ENCODE measurements around the gene TNRC6B. TPM values are rescaled to one million over a fixed set of nuclear protein-coding genes. Genes with fewer than 3 reads are reported as not detected.

TNRC6B gene
- total and polyA plus RNA-seq, 2 donors from 2014 or later: 2.7 to 63.2 TPM

DNA sequence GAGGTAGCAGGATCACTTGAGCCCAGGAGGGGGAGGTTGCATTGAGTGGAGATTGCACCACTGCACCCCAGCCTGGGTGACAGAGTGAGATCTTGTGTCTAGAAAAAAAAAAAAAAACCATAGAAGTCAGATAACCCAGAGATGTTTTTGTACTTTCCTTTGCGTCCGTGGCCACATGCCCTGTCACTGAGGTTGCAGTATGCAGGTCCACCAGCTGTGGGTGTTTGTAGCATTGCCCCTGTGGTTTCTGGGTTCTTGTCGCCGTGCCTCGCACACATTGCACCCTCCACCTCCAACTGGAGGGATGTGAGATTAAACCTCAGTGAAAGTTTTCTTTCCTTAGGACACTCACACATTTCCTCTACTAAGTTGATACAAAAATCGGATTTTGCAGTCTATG lies 70.3 kb downstream of the TNRC6B start:
- Histone ChIP-seq H3K36me3 (ENCODE audit: control insufficient read depth in 2 of 3, insufficient read depth in 3 of 3, low read length in 3 of 3) (peaks cover 0 to 5% (median 0%) of the 10 kb centered on the region in 3 donors), H3K9me3 (ENCODE audit: control insufficient read depth in 2 of 3, insufficient read depth in 1 of 3, low read length in 3 of 3) (no peaks in the 10 kb centered on the region), H3K27me3 (ENCODE audit: control insufficient read depth, insufficient read depth, low read length) (no peaks in the 10 kb centered on the region), H3K9ac (ENCODE audit: low read length in 3 of 3) (no peak overlapping the region), H3K27ac (ENCODE audit: low read depth in 2 of 2, low read length in 2 of 2) (no peak overlapping the region), H3K4me1 (ENCODE audit: control insufficient read depth in 2 of 3, insufficient read depth in 2 of 3, low read depth in 1 of 3, low read length in 3 of 3) (peaks cover 0 to 12% (median 4%) of the 10 kb centered on the region in 3 donors), H3K4me3 (ENCODE audit: low read length in 3 of 3) (no peak overlapping the region)
- TF ChIP-seq, protein P1, sequence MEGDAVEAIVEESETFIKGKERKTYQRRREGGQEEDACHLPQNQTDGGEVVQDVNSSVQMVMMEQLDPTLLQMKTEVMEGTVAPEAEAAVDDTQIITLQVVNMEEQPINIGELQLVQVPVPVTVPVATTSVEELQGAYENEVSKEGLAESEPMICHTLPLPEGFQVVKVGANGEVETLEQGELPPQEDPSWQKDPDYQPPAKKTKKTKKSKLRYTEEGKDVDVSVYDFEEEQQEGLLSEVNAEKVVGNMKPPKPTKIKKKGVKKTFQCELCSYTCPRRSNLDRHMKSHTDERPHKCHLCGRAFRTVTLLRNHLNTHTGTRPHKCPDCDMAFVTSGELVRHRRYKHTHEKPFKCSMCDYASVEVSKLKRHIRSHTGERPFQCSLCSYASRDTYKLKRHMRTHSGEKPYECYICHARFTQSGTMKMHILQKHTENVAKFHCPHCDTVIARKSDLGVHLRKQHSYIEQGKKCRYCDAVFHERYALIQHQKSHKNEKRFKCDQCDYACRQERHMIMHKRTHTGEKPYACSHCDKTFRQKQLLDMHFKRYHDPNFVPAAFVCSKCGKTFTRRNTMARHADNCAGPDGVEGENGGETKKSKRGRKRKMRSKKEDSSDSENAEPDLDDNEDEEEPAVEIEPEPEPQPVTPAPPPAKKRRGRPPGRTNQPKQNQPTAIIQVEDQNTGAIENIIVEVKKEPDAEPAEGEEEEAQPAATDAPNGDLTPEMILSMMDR (IDR thresholded peaks at IDR 0.05; ENCODE audit: borderline replicate concordance, extremely low read depth, insufficient read depth): no peak
- no peak for DNase-seq
- FAIRE-seq: no peak
- intact Hi-C loops (cut with DNase I): no loop called here

DNA sequence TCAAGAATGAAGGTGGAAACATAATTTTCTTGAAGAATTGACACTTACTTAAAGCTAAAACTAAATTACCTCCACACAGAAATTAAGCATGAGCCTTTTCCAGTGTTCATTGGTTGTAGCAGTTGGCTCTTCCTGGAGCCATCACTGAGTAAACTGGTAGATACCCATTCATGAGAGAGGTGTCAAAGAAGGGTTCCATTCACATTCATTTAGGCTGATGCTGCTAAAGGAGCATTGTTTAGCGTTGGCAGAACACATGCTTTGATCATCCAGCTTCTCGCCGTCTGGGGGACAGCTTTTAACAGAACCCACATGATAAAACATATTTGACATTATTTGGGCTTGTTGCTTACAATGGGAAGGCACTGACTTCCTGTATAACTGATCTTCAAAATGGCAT lies 71.6 kb downstream of the TNRC6B start:
- no peak overlapping the region for H3K9ac ChIP-seq (ENCODE audit: low read length in 3 of 3)
- H3K27ac ChIP-seq (ENCODE audit: low read depth in 2 of 2, low read length in 2 of 2): no peak overlapping the region
- intact Hi-C loops (cut with DNase I): no loop called here
- peaks cover 0 to 12% (median 2%) of the 10 kb centered on the region in 3 donors for H3K4me1 ChIP-seq (ENCODE audit: control insufficient read depth in 2 of 3, insufficient read depth in 2 of 3, low read depth in 1 of 3, low read length in 3 of 3)
- FAIRE-seq (no peak), DNase-seq (no peak)
- H3K27me3 ChIP-seq (ENCODE audit: control insufficient read depth, insufficient read depth, low read length): no peaks in the 10 kb centered on the region
- H3K36me3 ChIP-seq (ENCODE audit: control insufficient read depth in 2 of 3, insufficient read depth in 3 of 3, low read length in 3 of 3): peaks cover 0 to 5% (median 2%) of the 10 kb centered on the region in 3 donors
- H3K4me3 ChIP-seq (ENCODE audit: low read length in 3 of 3): no peak overlapping the region
- H3K9me3 ChIP-seq (ENCODE audit: control insufficient read depth in 2 of 3, insufficient read depth in 1 of 3, low read length in 3 of 3): no peaks in the 10 kb centered on the region
- TF ChIP-seq, protein P1 (IDR thresholded peaks at IDR 0.05; ENCODE audit: borderline replicate concordance, extremely low read depth, insufficient read depth): no peak

- peaks cover 0 to 12% (median 2%) of the 10 kb centered on the region in 3 donors for H3K4me1 ChIP-seq (ENCODE audit: control insufficient read depth in 2 of 3, insufficient read depth in 2 of 3, low read depth in 1 of 3, low read length in 3 of 3)
- intact Hi-C loops (cut with DNase I): no loop called here
- peaks cover 0 to 5% (median 2%) of the 10 kb centered on the region in 3 donors for H3K36me3 ChIP-seq (ENCODE audit: control insufficient read depth in 2 of 3, insufficient read depth in 3 of 3, low read length in 3 of 3)
- H3K27ac ChIP-seq (ENCODE audit: low read depth in 2 of 2, low read length in 2 of 2): no peak overlapping the region
- no peak overlapping the region for H3K9ac ChIP-seq (ENCODE audit: low read length in 3 of 3)
- no peak overlapping the region for H3K4me3 ChIP-seq (ENCODE audit: low read length in 3 of 3)
- TF ChIP-seq, protein P1 (IDR thresholded peaks at IDR 0.05; ENCODE audit: borderline replicate concordance, extremely low read depth, insufficient read depth): no peak
- DNase-seq (no peak), FAIRE-seq (no peak)
- H3K27me3 ChIP-seq (ENCODE audit: control insufficient read depth, insufficient read depth, low read length): no peaks in the 10 kb centered on the region
- no peaks in the 10 kb centered on the region for H3K9me3 ChIP-seq (ENCODE audit: control insufficient read depth in 2 of 3, insufficient read depth in 1 of 3, low read length in 3 of 3)
Measured at GRCh38 chr22:40250608-40251007, 72.9 kb downstream of the TNRC6B start.

GRCh38 chr22:40251106-40251505 lies 73.4 kb downstream of the TNRC6B start:
- no peak for DNase-seq
- Histone ChIP-seq H3K4me3 (ENCODE audit: low read length in 3 of 3) (no peak overlapping the region), H3K36me3 (ENCODE audit: control insufficient read depth in 2 of 3, insufficient read depth in 3 of 3, low read length in 3 of 3) (peaks cover 0 to 5% (median 2%) of the 10 kb centered on the region in 3 donors), H3K27ac (ENCODE audit: low read depth in 2 of 2, low read length in 2 of 2) (no peak overlapping the region), H3K9ac (ENCODE audit: low read length in 3 of 3) (no peak overlapping the region), H3K4me1 (ENCODE audit: control insufficient read depth in 2 of 3, insufficient read depth in 2 of 3, low read depth in 1 of 3, low read length in 3 of 3) (peaks cover 0 to 12% (median 2%) of the 10 kb centered on the region in 3 donors), H3K9me3 (ENCODE audit: control insufficient read depth in 2 of 3, insufficient read depth in 1 of 3, low read length in 3 of 3) (no peaks in the 10 kb centered on the region), H3K27me3 (ENCODE audit: control insufficient read depth, insufficient read depth, low read length) (no peaks in the 10 kb centered on the region)
- no peak for FAIRE-seq
- intact Hi-C loops (cut with DNase I): no loop called here
- TF ChIP-seq, protein P1 (IDR thresholded peaks at IDR 0.05; ENCODE audit: borderline replicate concordance, extremely low read depth, insufficient read depth): no peak
